Keratinocyte (primary cell): Measurements from ENCODE around the gene BCAP31.

Source experiments
- CTCF ChIP-seq, 3 experiments: IDR thresholded peaks in 1 of 3; conservative IDR thresholded peaks in 1 of 3; optimal IDR thresholded peaks in 1 of 3; 2 replicates in 2 of 3; 3 replicates in 1 of 3; pipeline versions ENCODE3 to v1.5.1; 2011; ENCODE audit warnings: low read length in 3 of 3, mild to moderate bottlenecking in 3 of 3, moderate library complexity in 2 of 3, control low read depth in 1 of 3, inconsistent platforms in 1 of 3; ENCODE audit not compliant: insufficient read depth in 2 of 3; ENCODE audit errors: extremely low read depth in 1 of 3
- EZH2 ChIP-seq: IDR thresholded peaks from one replicate; pipeline ENCODE4 v1.6.1; 2012; ENCODE audit warnings: inconsistent platforms, mild to moderate bottlenecking, low read length, moderate library complexity

- TF ChIP-seq CTCF (optimal IDR thresholded peaks at IDR 0.05 in 1 of 3, IDR thresholded peaks at IDR 0.05 in 1 of 3, conservative IDR thresholded peaks at IDR 0.05 in 1 of 3; ENCODE audit: extremely low read depth in 1 of 3, insufficient read depth in 2 of 3, low read length in 3 of 3) = no peak
- TF ChIP-seq EZH2 = no peak
Observed at GRCh38 chrX:153728951-153729631, 4.9 kb upstream of the BCAP31 start.
